ENCODE results near the gene GMDS. TPM values are rescaled to one million over a fixed set of nuclear protein-coding genes. Genes with fewer than 3 reads are reported as not detected.
A peak's percentile ranks its signal among the peaks of the same experiment; 100 is the strongest.

The GMDS gene
- total and polyA plus RNA-seq, 2 of the 8 experiments (the other 6 are each of a cell fraction or from before 2014, with no cell fraction given), result 16.8 to 50.0 TPM

GRCh38 chr6:1659816-1660215 lies 585.6 kb downstream of the GMDS start:
- H2BK20ac ChIP-seq (ENCODE audit: low read length), result no peak overlapping the region
- H4K91ac ChIP-seq (replicated peaks; ENCODE audit: insufficient read length, low read length), result no peak overlapping the region
- no peak overlapping the region for H3K9ac ChIP-seq (replicated peaks in 1 of 4; ENCODE audit: extremely low read depth in 1 of 4, low read depth in 3 of 4, low read length in 3 of 4)
- H4K8ac ChIP-seq (ENCODE audit: extremely low read depth, insufficient read depth, low read length), result no peak overlapping the region
- H3K23me2 ChIP-seq (ENCODE audit: low read depth, low read length), result no peaks in the 10 kb centered on the region
- H3K27me3 ChIP-seq (replicated peaks in 1 of 4; ENCODE audit: control insufficient read depth in 3 of 4, extremely low read depth in 1 of 4, insufficient read depth in 3 of 4, low read length in 3 of 4), result no peaks in the 10 kb centered on the region
- H2BK120ac ChIP-seq (replicated peaks; ENCODE audit: low read depth, low read length), result no peak overlapping the region
- no peak overlapping the region for H3K27ac ChIP-seq (ENCODE audit: low read depth, low read length)
- H2AK5ac ChIP-seq (ENCODE audit: low read depth, low read length), result no peak overlapping the region
- no peak overlapping the region for H3K4ac ChIP-seq (replicated peaks; ENCODE audit: insufficient read length, low read depth, low read length)
- no peak overlapping the region for H3K23ac ChIP-seq (ENCODE audit: insufficient read length)
- H3K4me1 ChIP-seq (replicated peaks in 1 of 4; ENCODE audit: control insufficient read depth in 3 of 4, insufficient read depth in 4 of 4, low read length in 3 of 4), result no peaks in the 10 kb centered on the region; a peak in 1 of 7 replicates
- H4K5ac ChIP-seq (ENCODE audit: insufficient read length, low read depth, low read length), result no peak overlapping the region
- H4K20me1 ChIP-seq (replicated peaks in 1 of 2; ENCODE audit: control insufficient read depth in 1 of 2, insufficient read depth in 2 of 2, low read length in 2 of 2), result no peaks in the 10 kb centered on the region
- DNase-seq (ENCODE audit: low read depth in 1 of 2, low spot score in 2 of 2), result no peak
- no peak for FAIRE-seq
- no peak overlapping the region for H3K18ac ChIP-seq (ENCODE audit: extremely low read depth, low read length)
- POLR2A ChIA-PET (ENCODE audit: partially characterized antibody), result no interaction called here
- H3K9me3 ChIP-seq (ENCODE audit: insufficient read depth in 2 of 2, low read depth in 1 of 2, low read length in 1 of 2), result no peaks in the 10 kb centered on the region
- no peaks in the 10 kb centered on the region for H3K79me2 ChIP-seq (ENCODE audit: control insufficient read depth in 1 of 2, insufficient read depth in 2 of 2, low read length in 2 of 2)
- H3K4me2 ChIP-seq (ENCODE audit: insufficient read depth in 1 of 2, low read depth in 2 of 2, low read length in 2 of 2), result no peak overlapping the region
- H3K36me3 ChIP-seq (ENCODE audit: control insufficient read depth in 2 of 4, insufficient read depth in 4 of 4, low read length in 3 of 4), result no peaks in the 10 kb centered on the region
- H3K4me3 ChIP-seq (ENCODE audit: extremely low read depth in 1 of 4, insufficient read depth in 2 of 4, low read depth in 3 of 4, low read length in 4 of 4), result no peak overlapping the region
- no peaks in the 10 kb centered on the region for H3K79me1 ChIP-seq (ENCODE audit: low read depth, low read length)
- H2BK15ac ChIP-seq (ENCODE audit: low read length), result 0 out of 2 replicates have a peak overlapping the region, but pooled peaks have one; percentile 50
- H2BK5ac ChIP-seq (ENCODE audit: low read depth, low read length), result no peak overlapping the region
- no peak overlapping the region for H3K56ac ChIP-seq (replicated peaks; ENCODE audit: insufficient read length, low read depth, low read length)
- no peak overlapping the region for H3K14ac ChIP-seq (ENCODE audit: insufficient read length)
- H2BK12ac ChIP-seq (ENCODE audit: low read depth, low read length), result no peak overlapping the region
- H2AFZ ChIP-seq (ENCODE audit: low read length), result no peak overlapping the region
- WGBS, 2 experiments (ENCODE audit: extremely low coverage in 1 of 2, insufficient coverage in 1 of 2, insufficient read length in 1 of 2, insufficient replicate concordance in 2 of 2, low coverage in 1 of 2, low lambda C conversion rate in 2 of 2, missing lambda C conversion rate in 1 of 2), result 94% methylated on average over 7 of the region's 7 CpGs; no CpG with 5 or more reads in 1 of the 2 experiments
- CTCF ChIA-PET (ENCODE audit: partially characterized antibody), result interaction anchor here (0.6 to 2.0 kb wide), 3 partner anchors 20 to 1460 kb away, joined by 3 to 6 read pairs (median 4); no protein-coding TSS in a partner anchor
- TF ChIP-seq SP1 (IDR thresholded peaks at IDR 0.05; ENCODE audit: low read depth, low read length), result no peak
- no peak for TF ChIP-seq KDM5A (IDR thresholded peaks at IDR 0.05; ENCODE audit: low read length)
- TF ChIP-seq BACH1 (IDR thresholded peaks at IDR 0.05; ENCODE audit: low read length), result no peak
- no peak for TF ChIP-seq GABPA (IDR thresholded peaks at IDR 0.05; ENCODE audit: borderline replicate concordance, insufficient read depth, low read length)
- TF ChIP-seq E2F6 (IDR thresholded peaks at IDR 0.05), result no peak
- TF ChIP-seq TAF1 (IDR thresholded peaks at IDR 0.05; ENCODE audit: low read depth, low read length), result no peak
- no peak for TF ChIP-seq HDAC6 (IDR thresholded peaks at IDR 0.05; ENCODE audit: low read depth, low read length)
- TF ChIP-seq ZNF274 (IDR thresholded peaks at IDR 0.05; ENCODE audit: borderline replicate concordance, extremely low read depth, low read length), result no peak
- TF ChIP-seq TCF12 (IDR thresholded peaks at IDR 0.05; ENCODE audit: low read depth, low read length), result no peak
- TF ChIP-seq USF2 (IDR thresholded peaks at IDR 0.05; ENCODE audit: low read length), result no peak
- no peak for TF ChIP-seq CREB1 (IDR thresholded peaks at IDR 0.05)
- TF ChIP-seq SIX5 (IDR thresholded peaks at IDR 0.05; ENCODE audit: low read depth, low read length), result no peak
- TF ChIP-seq RFX5 (IDR thresholded peaks at IDR 0.05; ENCODE audit: borderline replicate concordance, low read depth, low read length), result no peak
- no peak for TF ChIP-seq RXRA (IDR thresholded peaks at IDR 0.05; ENCODE audit: insufficient read depth, low read depth, low read length)
